Measurements from ENCODE around the gene CNTFR.

Gene CNTFR

DNA sequence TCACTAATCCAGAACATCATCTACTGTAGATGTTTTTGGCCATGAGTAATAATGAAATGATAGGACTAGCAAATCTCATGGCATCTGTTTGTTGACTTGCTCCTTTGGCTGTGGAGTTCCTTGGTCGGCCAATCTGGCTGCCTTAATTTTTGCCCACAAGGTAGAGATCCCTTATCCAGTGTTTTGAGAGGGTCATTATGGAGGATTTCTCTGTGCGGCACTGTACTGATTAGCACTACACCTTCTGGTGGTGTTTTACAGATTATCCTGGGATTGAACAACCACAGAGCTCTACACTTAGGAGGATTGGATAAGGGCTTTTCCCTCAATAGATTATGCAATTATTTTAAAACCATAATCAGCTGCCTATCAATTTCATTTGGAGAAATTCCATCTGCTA lies 63.5 kb downstream of the CNTFR start:
- H3K4me1 ChIP-seq = peaks cover 0 to 15% (median 8%) of the 10 kb centered on the region in 4 donors
- H3K9me3 ChIP-seq = no peaks in the 10 kb centered on the region
- H3K36me3 ChIP-seq = no peaks in the 10 kb centered on the region
- no peak overlapping the region for H3K27ac ChIP-seq
- TF ChIP-seq, protein P1, sequence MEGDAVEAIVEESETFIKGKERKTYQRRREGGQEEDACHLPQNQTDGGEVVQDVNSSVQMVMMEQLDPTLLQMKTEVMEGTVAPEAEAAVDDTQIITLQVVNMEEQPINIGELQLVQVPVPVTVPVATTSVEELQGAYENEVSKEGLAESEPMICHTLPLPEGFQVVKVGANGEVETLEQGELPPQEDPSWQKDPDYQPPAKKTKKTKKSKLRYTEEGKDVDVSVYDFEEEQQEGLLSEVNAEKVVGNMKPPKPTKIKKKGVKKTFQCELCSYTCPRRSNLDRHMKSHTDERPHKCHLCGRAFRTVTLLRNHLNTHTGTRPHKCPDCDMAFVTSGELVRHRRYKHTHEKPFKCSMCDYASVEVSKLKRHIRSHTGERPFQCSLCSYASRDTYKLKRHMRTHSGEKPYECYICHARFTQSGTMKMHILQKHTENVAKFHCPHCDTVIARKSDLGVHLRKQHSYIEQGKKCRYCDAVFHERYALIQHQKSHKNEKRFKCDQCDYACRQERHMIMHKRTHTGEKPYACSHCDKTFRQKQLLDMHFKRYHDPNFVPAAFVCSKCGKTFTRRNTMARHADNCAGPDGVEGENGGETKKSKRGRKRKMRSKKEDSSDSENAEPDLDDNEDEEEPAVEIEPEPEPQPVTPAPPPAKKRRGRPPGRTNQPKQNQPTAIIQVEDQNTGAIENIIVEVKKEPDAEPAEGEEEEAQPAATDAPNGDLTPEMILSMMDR (IDR thresholded peaks at IDR 0.05) = no peak
- H3K27me3 ChIP-seq = peaks cover 0 to 5% of the 10 kb centered on the region in 2 donors
- intact Hi-C loops (cut with DNase I; ENCODE audit: low total_unique reads) = no loop called here
- H3K4me3 ChIP-seq = no peak overlapping the region
- DNase-seq = peak in 1 of 2 donors; percentile 13

DNA sequence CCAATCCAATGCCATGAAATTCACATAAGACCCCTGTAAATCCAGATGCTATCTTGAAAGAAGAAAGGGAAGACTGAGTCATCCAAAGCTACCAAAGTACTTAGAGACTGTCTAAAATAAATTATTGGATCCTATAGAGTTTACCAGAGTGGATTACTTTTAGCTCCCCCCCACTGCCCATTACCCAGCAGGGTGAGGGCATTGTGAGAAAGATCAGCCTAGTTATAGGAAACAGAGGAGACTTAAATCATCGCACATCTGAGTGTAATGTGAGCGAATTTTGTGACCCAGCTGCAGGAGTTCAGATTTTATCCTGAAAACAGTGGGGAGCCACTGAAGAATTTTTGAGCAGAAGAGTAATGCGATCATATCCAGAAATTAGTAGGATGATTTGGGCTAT lies 65.2 kb downstream of the CNTFR start:
- intact Hi-C loops (cut with DNase I; ENCODE audit: low total_unique reads) = loop anchor here (5.0 kb wide), 1 partner anchor 67 kb away; the partner anchor contains the start of genes DNAI1 and FAM219A
- DNase-seq = no peak
- no peaks in the 10 kb centered on the region for H3K36me3 ChIP-seq
- H3K27me3 ChIP-seq = peaks cover 0 to 5% of the 10 kb centered on the region in 2 donors
- H3K27ac ChIP-seq = no peak overlapping the region
- H3K9me3 ChIP-seq = no peaks in the 10 kb centered on the region
- peaks cover 0 to 15% (median 8%) of the 10 kb centered on the region in 4 donors for H3K4me1 ChIP-seq
- TF ChIP-seq, protein P1 (IDR thresholded peaks at IDR 0.05) = no peak
- H3K4me3 ChIP-seq = no peak overlapping the region

DNA sequence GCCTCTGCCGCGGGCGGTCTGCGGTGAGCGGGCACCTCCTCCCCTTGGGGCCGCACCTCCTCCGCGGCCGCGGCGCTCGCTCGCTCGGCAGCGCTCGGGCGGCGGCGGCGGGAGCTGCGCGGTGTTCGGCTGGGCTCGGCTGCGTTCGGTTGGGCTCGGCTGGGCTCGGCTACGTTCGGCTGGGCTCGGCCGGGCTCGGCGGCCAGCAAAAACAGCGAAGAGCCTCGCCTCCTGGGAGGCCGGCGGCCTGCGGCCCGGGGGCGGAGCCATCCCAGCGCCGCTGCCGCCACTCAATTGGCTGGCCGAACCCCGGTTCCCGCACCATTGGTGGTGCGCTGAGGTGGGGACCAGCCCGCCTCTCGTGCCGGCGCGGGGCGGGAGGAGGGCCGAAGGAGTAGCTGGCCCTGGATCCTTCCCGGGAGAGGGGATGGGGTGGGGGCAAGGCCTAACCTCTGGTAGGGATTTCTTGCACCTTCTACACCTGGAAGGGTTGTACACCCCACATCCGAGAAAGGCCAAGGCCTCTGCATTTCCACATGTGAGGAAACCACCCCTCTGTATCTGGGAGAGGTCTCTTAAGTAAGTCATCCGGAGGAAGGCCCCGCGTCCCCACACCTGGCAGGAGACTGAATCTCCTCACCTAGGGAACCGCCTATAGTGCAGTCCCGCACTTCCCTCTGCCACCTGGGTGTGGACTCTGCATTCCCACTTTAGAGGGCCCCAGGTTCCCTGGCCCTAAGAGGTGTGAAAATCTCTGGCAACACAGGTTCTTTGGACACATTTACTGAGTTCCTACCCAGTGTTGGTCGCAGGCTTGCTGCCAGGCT lies 66.3 kb downstream of the CNTFR start, which contains the start of gene ENHO:
Gene ENHO, minus strand, starts transcription at position 20 of the 827 bp plus-strand sequence. CDS start 1,295 bp downstream, outside the sequence.
- Histone ChIP-seq H3K27me3 (peaks cover 0 to 5% of the 10 kb centered on the region in 2 donors), H3K9me3 (no peaks in the 10 kb centered on the region), H3K4me1 (peaks cover 0 to 15% (median 8%) of the 10 kb centered on the region in 4 donors), H3K4me3 (peak within 1 kb of the TSS; percentile 44 to 54), H3K27ac (peak within 1 kb of the TSS; percentile 10 to 38), H3K36me3 (no peaks in the 10 kb centered on the region)
- TF ChIP-seq, protein P1 (IDR thresholded peaks at IDR 0.05) = no peak
- DNase-seq = peak; percentile 81 to 93
- intact Hi-C loops (cut with DNase I; ENCODE audit: low total_unique reads) = loop anchor here (5.0 kb wide), 1 partner anchor 66 kb away; the partner anchor contains the start of genes DNAI1 and FAM219A

DNA sequence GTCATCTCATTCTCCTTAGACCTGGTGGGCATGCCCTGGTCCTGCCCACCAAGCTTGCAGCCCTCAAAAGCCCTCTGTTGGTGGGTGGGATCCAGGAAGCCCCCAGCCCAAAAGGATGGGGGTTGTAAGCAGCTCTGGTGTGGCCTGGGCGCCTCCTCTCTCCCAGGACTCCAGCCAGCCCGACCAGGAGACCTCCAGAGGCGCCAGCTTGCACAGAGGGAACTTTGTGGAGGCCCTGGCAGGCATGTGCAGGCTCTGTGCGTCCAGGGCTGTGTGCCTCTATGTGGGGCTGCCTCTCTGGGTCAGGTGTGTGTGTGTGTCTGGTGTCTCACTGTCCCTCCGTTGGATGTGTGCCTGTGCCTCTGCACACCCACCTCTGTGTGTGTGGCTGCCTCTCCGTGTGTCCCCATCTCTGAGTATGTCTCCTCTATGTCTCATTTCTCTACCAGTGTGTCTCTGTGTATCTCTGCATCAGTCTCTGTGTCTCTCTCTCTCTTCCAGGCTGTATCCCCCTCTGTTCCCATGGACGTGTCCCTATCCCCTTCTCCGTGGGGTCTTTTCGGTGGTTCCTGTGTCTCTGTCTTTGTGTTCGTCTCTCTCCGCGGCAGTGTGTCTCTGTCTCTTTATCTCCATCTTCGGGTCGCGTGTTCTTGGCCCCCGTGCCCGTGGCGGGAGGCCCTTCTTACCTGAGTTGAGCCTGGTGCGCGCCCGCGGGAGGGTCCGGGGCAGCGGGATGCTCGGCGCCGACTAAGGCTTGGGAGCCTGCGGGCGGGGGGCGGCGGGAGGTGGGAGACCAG lies 67.2 kb downstream of the CNTFR start:
- Histone ChIP-seq H3K4me1 (peaks cover 0 to 15% (median 8%) of the 10 kb centered on the region in 4 donors), H3K4me3 (peak overlapping the region; percentile 44 to 54), H3K27me3 (peaks cover 0 to 5% of the 10 kb centered on the region in 2 donors), H3K27ac (peak overlapping the region; percentile 10 to 31), H3K9me3 (no peaks in the 10 kb centered on the region), H3K36me3 (no peaks in the 10 kb centered on the region)
- intact Hi-C loops (cut with DNase I; ENCODE audit: low total_unique reads) = loop anchor here (5.0 kb wide), 1 partner anchor 65 kb away; the partner anchor contains the start of genes DNAI1 and FAM219A
- TF ChIP-seq, protein P1 (IDR thresholded peaks at IDR 0.05) = no peak
- DNase-seq = peak in 1 of 2 donors; percentile 56

DNA sequence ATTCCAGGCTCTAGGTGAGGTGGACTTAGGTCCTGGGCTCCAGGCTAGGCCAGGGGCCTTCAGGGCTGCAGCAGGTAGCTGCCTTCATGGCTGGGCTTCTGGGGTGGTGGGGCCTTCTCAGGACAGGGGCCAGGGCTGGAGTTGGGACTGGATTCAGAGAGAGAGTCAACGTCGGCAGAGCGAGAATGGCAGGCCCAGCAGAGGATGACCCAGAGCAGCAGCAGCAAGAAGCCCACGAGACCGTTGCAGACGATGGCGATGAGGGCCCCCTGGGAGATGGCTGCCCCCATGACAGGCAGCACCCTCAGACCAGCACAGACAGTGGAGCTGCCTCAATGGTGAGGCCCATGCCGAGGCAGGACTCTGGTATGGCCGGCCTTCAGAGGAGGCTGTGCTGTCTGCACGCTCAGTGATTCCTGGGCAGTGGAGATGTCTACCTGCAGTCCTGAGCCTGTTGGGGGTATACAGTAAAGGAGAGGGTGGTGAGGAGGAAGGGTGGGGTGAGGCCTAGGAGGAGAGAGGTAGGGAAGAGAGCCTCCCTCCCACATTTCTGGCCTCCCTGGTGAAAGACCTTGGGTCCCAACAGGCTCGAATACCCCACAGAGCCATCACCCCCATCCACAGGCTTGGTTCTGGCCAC lies 68.0 kb downstream of the CNTFR start:
- Histone ChIP-seq H3K9me3 (no peaks in the 10 kb centered on the region), H3K4me1 (peaks cover 0 to 15% (median 8%) of the 10 kb centered on the region in 4 donors)

More for the DNA sequence above, 68.0 kb downstream of the CNTFR start:
- TF ChIP-seq, protein P1 (IDR thresholded peaks at IDR 0.05) = no peak
- Histone ChIP-seq H3K36me3 (no peaks in the 10 kb centered on the region), H3K27me3 (peaks cover 0 to 5% of the 10 kb centered on the region in 2 donors), H3K27ac (no peak overlapping the region), H3K4me3 (no peak overlapping the region)
- intact Hi-C loops (cut with DNase I; ENCODE audit: low total_unique reads) = loop anchor here (5.0 kb wide), 1 partner anchor 64 kb away; the partner anchor contains the start of genes DNAI1 and FAM219A
- peak in 1 of 2 donors; percentile 59 for DNase-seq

All from tibial artery (tissue), 4 donors.